ENCODE measurements around the gene TIFAB. TPM values are rescaled to one million over a fixed set of nuclear protein-coding genes. Genes with fewer than 3 reads are reported as not detected.

The TIFAB gene
- polyA plus RNA-seq, 2 of the 4 experiments (the other 2 are of a cell fraction): not detected

GRCh38 chr5:135448071-135448739 lies 3.9 kb downstream of the TIFAB start:
- H3K4me1 ChIP-seq: no peaks in the 10 kb centered on the region
- DNase-seq (ENCODE audit: low read depth in 1 of 2, low spot score in 1 of 2) (no peak), ATAC-seq (no peak), FAIRE-seq (no peak)
- no peak overlapping the region for H3K4me2 ChIP-seq
- ChIA-PET CTCF (interaction anchor here (1.0 to 37.5 kb wide), 8 partner anchors 8 to 113 kb away, joined by 3 to 1932 read pairs (median 21); no protein-coding TSS in a partner anchor), POLR2A (no interaction called here)
- 30% methylated on average over 9 of the region's 9 CpGs for WGBS (ENCODE audit: missing lambda C conversion rate)
- no peak overlapping the region for H3K4me3 ChIP-seq
- H3K9me3 ChIP-seq: no peaks in the 10 kb centered on the region
- no peak overlapping the region for H3K27ac ChIP-seq
- TF ChIP-seq MAFK (IDR thresholded peaks at IDR 0.05; ENCODE audit: partially characterized antibody) (no peak), HDAC2 (IDR thresholded peaks at IDR 0.05) (no peak), POLR2A (IDR thresholded peaks at IDR 0.05; ENCODE audit: low read length) (no peak), CHD2 (IDR thresholded peaks at IDR 0.05; ENCODE audit: low read length, partially characterized antibody) (no peak)

GRCh38 chr5:135447298-135447929 lies 4.7 kb downstream of the TIFAB start, which contains the start of gene DCANP1:
DCANP1 (minus strand) TSS chr5:135447348; CDS start chr5:135447108, 240 bp downstream.
- no peak for FAIRE-seq
- no peak for DNase-seq (ENCODE audit: low read depth in 1 of 2, low spot score in 1 of 2)
- Histone ChIP-seq H3K4me1 (no peaks in the 10 kb centered on the region), H3K4me3 (no peak within 1 kb of the TSS), H3K4me2 (no peak within 1 kb of the TSS), H3K27ac (no peak within 1 kb of the TSS), H3K9me3 (no peaks in the 10 kb centered on the region)
- 18% methylated on average over 5 of the region's 5 CpGs for WGBS (ENCODE audit: missing lambda C conversion rate)
- ChIA-PET CTCF (interaction anchor here (1.5 to 37.5 kb wide), 7 partner anchors 10 to 114 kb away, joined by 6 to 1932 read pairs (median 22); no protein-coding TSS in a partner anchor), POLR2A (no interaction called here)
- no peak for ATAC-seq
- TF ChIP-seq CHD4 (IDR thresholded peaks at IDR 0.05; ENCODE audit: borderline replicate concordance): no peak
- no peak for TF ChIP-seq KDM1A (IDR thresholded peaks at IDR 0.05; ENCODE audit: low read depth)
- no peak for TF ChIP-seq NPAS2 (CRISPR knock-in tag; IDR thresholded peaks at IDR 0.05; ENCODE audit: borderline replicate concordance)
- TF ChIP-seq E2F6 (IDR thresholded peaks at IDR 0.05; ENCODE audit: borderline replicate concordance, low read depth): no peak
- TF ChIP-seq SMC3 (IDR thresholded peaks at IDR 0.05): no peak
- TF ChIP-seq POLR2A (IDR thresholded peaks at IDR 0.05; ENCODE audit: low read length): no peak
- TF ChIP-seq NFE2L2 (conservative IDR thresholded peaks at IDR 0.05; ENCODE audit: low read length): no peak
- TF ChIP-seq ATOH8 (CRISPR knock-in tag; IDR thresholded peaks at IDR 0.05; ENCODE audit: low read depth): no peak
- TF ChIP-seq HOXA7 (CRISPR knock-in tag; IDR thresholded peaks at IDR 0.05): no peak
- no peak for TF ChIP-seq TFCP2L1 (CRISPR knock-in tag; IDR thresholded peaks at IDR 0.05)
- no peak for TF ChIP-seq ELK1 (IDR thresholded peaks at IDR 0.05; ENCODE audit: low read depth, low read length)
- TF ChIP-seq RCOR1 (IDR thresholded peaks at IDR 0.05; ENCODE audit: low read depth, low read length): no peak
- TF ChIP-seq ZFP36 (IDR thresholded peaks at IDR 0.05; ENCODE audit: borderline replicate concordance, partially characterized antibody): no peak
- no peak for TF ChIP-seq KDM5A (IDR thresholded peaks at IDR 0.05)
- no peak for TF ChIP-seq REST (IDR thresholded peaks at IDR 0.05)
- no peak for TF ChIP-seq FOSB (CRISPR knock-in tag; IDR thresholded peaks at IDR 0.05)
- no peak for TF ChIP-seq RFX5 (IDR thresholded peaks at IDR 0.05)
- TF ChIP-seq FOXS1 (CRISPR knock-in tag; IDR thresholded peaks at IDR 0.05): no peak
- no peak for TF ChIP-seq ESRRA (IDR thresholded peaks at IDR 0.05; ENCODE audit: borderline replicate concordance, low read length)
- no peak for TF ChIP-seq HEYL (CRISPR knock-in tag; IDR thresholded peaks at IDR 0.05)
